Calu3 (cell line): ENCODE results near the gene TCEA2. TPM values are rescaled to one million over a fixed set of nuclear protein-coding genes. Genes with fewer than 3 reads are reported as not detected.
A peak's percentile ranks its signal among the peaks of the same experiment; 100 is the strongest.

ENCODE experiments used
- BruUV-seq: library from RNA; stranded (reverse); fragments of 400-500 nt; replicated peaks from 2 replicates; lab custom pipeline; 2021; lab: Mats Ljungman, UMichigan
- CTCF ChIA-PET: fragments of 300-600 bp; sonication (Branson Sonifier 250); formaldehyde crosslinking; loops from one replicate; lab custom pipeline; 2022; ENCODE audit warnings: antibody characterized with exemption; lab: Charles Lee
- DNase-seq: peaks from one replicate; pipeline ENCODE4 v3.0.0; 2022
- H3K27ac Mint-ChIP-seq: one replicate; pipeline ENCODE4 v1.8.0; 2022; ENCODE audit warnings: mixed read lengths; ENCODE audit not compliant: unreplicated experiment
- H3K27me3 Mint-ChIP-seq: one replicate; pipeline ENCODE4 v1.8.0; 2022; ENCODE audit warnings: mixed read lengths; ENCODE audit not compliant: unreplicated experiment
- H3K36me3 Mint-ChIP-seq: one replicate; pipeline ENCODE4 v1.8.0; 2022; ENCODE audit warnings: mild to moderate bottlenecking, moderate library complexity, mixed read lengths; ENCODE audit not compliant: insufficient read depth, unreplicated experiment
- H3K4me1 Mint-ChIP-seq: one replicate; pipeline ENCODE4 v1.8.0; 2022; ENCODE audit warnings: mild to moderate bottlenecking, low read depth, mixed read lengths; ENCODE audit not compliant: unreplicated experiment
- H3K4me3 Mint-ChIP-seq: one replicate; pipeline ENCODE4 v1.8.0; 2022; ENCODE audit warnings: mild to moderate bottlenecking, low read depth, moderate library complexity, mixed read lengths; ENCODE audit not compliant: unreplicated experiment
- H3K9me3 Mint-ChIP-seq: one replicate; pipeline ENCODE4 v1.8.0; 2022; ENCODE audit warnings: low read depth, mixed read lengths; ENCODE audit not compliant: unreplicated experiment
- CTCF ChIP-seq: fragments of 200-600 bp; IDR thresholded peaks from one replicate; pipeline ENCODE4 v1.8.0; 2022; ENCODE audit warnings: antibody characterized with exemption; ENCODE audit not compliant: unreplicated experiment
- intact Hi-C: fragments of 100-400 bp; cut with micrococcal nuclease; formaldehyde crosslinking; loops from one replicate; pipeline ENCODE4 v1.10.0; 2022; ENCODE audit not compliant: unreplicated experiment
- total RNA-seq: library from RNA; stranded (reverse); gene quantifications from 2 replicates; pipeline ENCODE4 v1.2.3, GENCODE V29; 2022

Gene TCEA2
- total RNA-seq, 1 experiment from 2014 or later = 39.9 TPM

GRCh38 chr20:64038565-64039292 is 24.3 kb upstream of the TCEA2 start:
- DNase-seq = peak; percentile 94
- no TSS peak for BruUV-seq
- peak overlapping the region; percentile 77 for H3K4me3 Mint-ChIP-seq
- CTCF ChIA-PET = interaction anchor here (0.5 to 2.5 kb wide), 24 partner anchors 11 to 1100 kb away, joined by 3 to 33 read pairs (median 4); partner anchors contain the start of genes LKAAEAR1, PRPF6, SAMD10 and TCEA2
- H3K27ac Mint-ChIP-seq = no peak overlapping the region
- no peak for TF ChIP-seq CTCF
- peaks cover 6% of the 10 kb centered on the region for H3K4me1 Mint-ChIP-seq
- peaks cover 40% of the 10 kb centered on the region for H3K27me3 Mint-ChIP-seq
- intact Hi-C loops = loop anchor here (5.0 kb wide), 1 partner anchor 84 kb away; no protein-coding TSS in a partner anchor
- peaks cover 56% of the 10 kb centered on the region for H3K36me3 Mint-ChIP-seq
- H3K9me3 Mint-ChIP-seq = no peaks in the 10 kb centered on the region

- BruUV-seq = no TSS peak
- TF ChIP-seq CTCF = no peak
- no peaks in the 10 kb centered on the region for H3K9me3 Mint-ChIP-seq
- H3K36me3 Mint-ChIP-seq = peaks cover 49% of the 10 kb centered on the region
- no peak for DNase-seq
- no peak overlapping the region for H3K27ac Mint-ChIP-seq
- CTCF ChIA-PET = interaction anchor here (0.5 to 2.5 kb wide), 18 partner anchors 11 to 502 kb away, joined by 3 to 33 read pairs (median 7); partner anchors contain the start of genes LKAAEAR1, PRPF6, SAMD10 and TCEA2
- peak overlapping the region; percentile 77 for H3K4me3 Mint-ChIP-seq
- H3K4me1 Mint-ChIP-seq = peaks cover 12% of the 10 kb centered on the region
- intact Hi-C loops = loop anchor here (5.0 kb wide), 1 partner anchor 83 kb away; no protein-coding TSS in a partner anchor
- H3K27me3 Mint-ChIP-seq = peaks cover 48% of the 10 kb centered on the region
These were observed 23.5 kb upstream of the TCEA2 start for GRCh38 chr20:64039293-64040160.

GRCh38 chr20:64040231-64041039 is 22.6 kb upstream of the TCEA2 start:
- intact Hi-C loops = no loop called here
- DNase-seq = no peak
- peaks cover 21% of the 10 kb centered on the region for H3K4me1 Mint-ChIP-seq
- peaks cover 49% of the 10 kb centered on the region for H3K36me3 Mint-ChIP-seq
- CTCF ChIA-PET = interaction anchor here (0.7 to 2.4 kb wide), 3 partner anchors 14 to 79 kb away, joined by 4 to 33 read pairs (median 6); no protein-coding TSS in a partner anchor
- TF ChIP-seq CTCF = no peak
- no peak overlapping the region for H3K4me3 Mint-ChIP-seq
- H3K9me3 Mint-ChIP-seq = no peaks in the 10 kb centered on the region
- H3K27ac Mint-ChIP-seq = no peak overlapping the region
- peaks cover 57% of the 10 kb centered on the region for H3K27me3 Mint-ChIP-seq
- BruUV-seq = no TSS peak
